Subcutaneous abdominal adipose tissue (tissue), 5 donors: Measurements from ENCODE around the gene GMEB2.
"Not testable (repeated sequence)": the region's sequence is repeated elsewhere in the genome, so short reads cannot be mapped to it uniquely, and the experiment has no call there.

Experiments used
- H3K27ac ChIP-seq: one replicate; pipeline ENCODE4 v1.7.0; 2013; ENCODE audit warnings: low read depth, mild to moderate bottlenecking, inconsistent platforms, low read length, moderate library complexity
- H3K27me3 ChIP-seq, 5 donors: one replicate each; pipeline ENCODE4 v1.7.0; 2013; ENCODE audit warnings: low read length in 5 of 5, inconsistent platforms in 1 of 5; ENCODE audit not compliant: control insufficient read depth in 5 of 5, insufficient read depth in 4 of 5
- H3K36me3 ChIP-seq, 5 donors: one replicate each; pipeline ENCODE4 v1.7.0; 2013; ENCODE audit warnings: low read length in 5 of 5; ENCODE audit not compliant: control insufficient read depth in 5 of 5, insufficient read depth in 5 of 5
- H3K4me1 ChIP-seq, 5 donors: one replicate each; pipeline ENCODE4 v1.7.0; 2013; ENCODE audit warnings: low read length in 5 of 5, mild to moderate bottlenecking in 3 of 5, moderate library complexity in 1 of 5; ENCODE audit not compliant: control insufficient read depth in 5 of 5, insufficient read depth in 5 of 5
- H3K4me3 ChIP-seq, 5 donors: one replicate each; pipeline ENCODE4 v1.7.0; 2013; ENCODE audit warnings: low read length in 5 of 5, low read depth in 1 of 5
- H3K9ac ChIP-seq, 5 donors: one replicate each; pipeline ENCODE4 v1.7.0; 2013; ENCODE audit warnings: low read length in 5 of 5, mild to moderate bottlenecking in 4 of 5, moderate library complexity in 3 of 5
- H3K9me3 ChIP-seq, 5 donors: one replicate each; pipeline ENCODE4 v1.7.0; 2013; ENCODE audit warnings: low read length in 5 of 5; ENCODE audit not compliant: control insufficient read depth in 5 of 5
- donor health status: healthy.
- donor health status: healthy.
- donor health status: healthy.
- donor health status: healthy.
- donor health status: healthy.

The GMEB2 gene

GRCh38 chr20:63573647-63574131, 53.2 kb downstream of the GMEB2 start:
- Histone ChIP-seq H3K27me3 (peaks cover 0 to 18% (median 0%) of the 10 kb centered on the region in 5 donors), H3K9ac (peak overlapping the region; percentile 73 to 93 (median 84)), H3K36me3 (peaks cover 0 to 15% (median 6%) of the 10 kb centered on the region in 5 donors), H3K4me3 (peak overlapping the region; percentile 77 to 89 (median 83)), H3K4me1 (peaks cover 3 to 29% (median 21%) of the 10 kb centered on the region in 5 donors), H3K27ac (peak overlapping the region; percentile 11), H3K9me3 (no peaks in the 10 kb centered on the region)

GRCh38 chr20:63572788-63573646, 53.9 kb downstream of the GMEB2 start:
- H3K9me3 ChIP-seq, result no peaks in the 10 kb centered on the region
- peak overlapping the region; percentile 11 for H3K27ac ChIP-seq
- H3K4me1 ChIP-seq, result peaks cover 3 to 36% (median 28%) of the 10 kb centered on the region in 5 donors
- H3K36me3 ChIP-seq, result peaks cover 0 to 19% (median 6%) of the 10 kb centered on the region in 5 donors
- H3K4me3 ChIP-seq, result peak overlapping the region; percentile 77 to 89 (median 83)
- H3K9ac ChIP-seq, result peak overlapping the region; percentile 73 to 93 (median 84)
- H3K27me3 ChIP-seq, result peaks cover 0 to 15% (median 0%) of the 10 kb centered on the region in 5 donors

- Histone ChIP-seq H3K9me3 (no peaks in the 10 kb centered on the region), H3K4me3 (peak overlapping the region in 1 of 5 donors; percentile 14), H3K27ac (no peak overlapping the region), H3K9ac (no peak overlapping the region), H3K27me3 (peaks cover 0 to 9% (median 0%) of the 10 kb centered on the region in 5 donors), H3K36me3 (peaks cover 0 to 22% (median 6%) of the 10 kb centered on the region in 5 donors), H3K4me1 (peaks cover 2 to 44% (median 30%) of the 10 kb centered on the region in 5 donors)
These were observed 54.7 kb downstream of the GMEB2 start for GRCh38 chr20:63572071-63572787.

- Histone ChIP-seq H3K36me3 (peaks cover 0 to 33% (median 8%) of the 10 kb centered on the region in 5 donors), H3K4me1 (peaks cover 2 to 49% (median 30%) of the 10 kb centered on the region in 5 donors)
- H3K27me3 ChIP-seq, H3K27ac ChIP-seq, H3K9me3 ChIP-seq, H3K4me3 ChIP-seq, H3K9ac ChIP-seq: not testable (repeated sequence)
These were observed 55.8 kb downstream of the GMEB2 start for GRCh38 chr20:63571087-63571478.

GRCh38 chr20:63570281-63571086, 56.4 kb downstream of the GMEB2 start:
- peaks cover 0 to 8% (median 0%) of the 10 kb centered on the region in 5 donors for H3K27me3 ChIP-seq
- H3K4me3 ChIP-seq, result no peak overlapping the region
- H3K27ac ChIP-seq, result no peak overlapping the region
- H3K9me3 ChIP-seq, result no peaks in the 10 kb centered on the region
- peaks cover 2 to 49% (median 30%) of the 10 kb centered on the region in 5 donors for H3K4me1 ChIP-seq
- H3K36me3 ChIP-seq, result peaks cover 0 to 39% (median 13%) of the 10 kb centered on the region in 5 donors
- H3K9ac ChIP-seq, result no peak overlapping the region

- Histone ChIP-seq H3K4me1 (peaks cover 2 to 43% (median 24%) of the 10 kb centered on the region in 5 donors), H3K27me3 (peaks cover 0 to 8% (median 0%) of the 10 kb centered on the region in 5 donors), H3K9ac (no peak overlapping the region), H3K27ac (no peak overlapping the region), H3K4me3 (no peak overlapping the region), H3K9me3 (no peaks in the 10 kb centered on the region), H3K36me3 (peaks cover 0 to 51% (median 23%) of the 10 kb centered on the region in 5 donors)
These were observed 57.6 kb downstream of the GMEB2 start for GRCh38 chr20:63568986-63569949.

GRCh38 chr20:63568170-63568981, 58.5 kb downstream of the GMEB2 start:
- Histone ChIP-seq H3K27me3 (peaks cover 0 to 8% (median 0%) of the 10 kb centered on the region in 5 donors), H3K4me1 (peaks cover 0 to 38% (median 19%) of the 10 kb centered on the region in 5 donors), H3K9me3 (no peaks in the 10 kb centered on the region), H3K9ac (no peak overlapping the region), H3K27ac (no peak overlapping the region), H3K36me3 (peaks cover 0 to 60% (median 32%) of the 10 kb centered on the region in 5 donors), H3K4me3 (peak overlapping the region in 1 of 5 donors; percentile 24)

GRCh38 chr20:63567386-63568169, 59.3 kb downstream of the GMEB2 start:
- H3K4me3 ChIP-seq, result peak overlapping the region in 1 of 5 donors; percentile 37
- H3K27me3 ChIP-seq, result peaks cover 0 to 8% (median 0%) of the 10 kb centered on the region in 5 donors
- no peak overlapping the region for H3K27ac ChIP-seq
- peaks cover 0 to 30% (median 12%) of the 10 kb centered on the region in 5 donors for H3K4me1 ChIP-seq
- H3K36me3 ChIP-seq, result peaks cover 0 to 64% (median 39%) of the 10 kb centered on the region in 5 donors
- no peaks in the 10 kb centered on the region for H3K9me3 ChIP-seq
- H3K9ac ChIP-seq, result no peak overlapping the region
